AG09319 (cell line): ENCODE data around the gene KLK12.

ENCODE experiments used
- DNase-seq: peaks from one replicate; pipeline ENCODE4 v3.0.0-alpha.2; 2010; ENCODE audit warnings: low read depth; ENCODE audit errors: extremely low read depth
- CTCF ChIP-seq: IDR thresholded peaks from 2 replicates; pipeline ENCODE4 v1.5.1; 2011; ENCODE audit warnings: low read depth, mild to moderate bottlenecking, inconsistent platforms, low read length, moderate library complexity

The KLK12 gene

GRCh38 chr19:51024924-51025323, 9.9 kb downstream of the KLK12 start:
- DNase-seq = no peak
- no peak for TF ChIP-seq CTCF

- TF ChIP-seq CTCF = no peak
- no peak for DNase-seq
Observed at GRCh38 chr19:51023946-51024345, 10.9 kb downstream of the KLK12 start.

GRCh38 chr19:51022526-51022925, 12.3 kb downstream of the KLK12 start:
- no peak for DNase-seq
- no peak for TF ChIP-seq CTCF

DNA sequence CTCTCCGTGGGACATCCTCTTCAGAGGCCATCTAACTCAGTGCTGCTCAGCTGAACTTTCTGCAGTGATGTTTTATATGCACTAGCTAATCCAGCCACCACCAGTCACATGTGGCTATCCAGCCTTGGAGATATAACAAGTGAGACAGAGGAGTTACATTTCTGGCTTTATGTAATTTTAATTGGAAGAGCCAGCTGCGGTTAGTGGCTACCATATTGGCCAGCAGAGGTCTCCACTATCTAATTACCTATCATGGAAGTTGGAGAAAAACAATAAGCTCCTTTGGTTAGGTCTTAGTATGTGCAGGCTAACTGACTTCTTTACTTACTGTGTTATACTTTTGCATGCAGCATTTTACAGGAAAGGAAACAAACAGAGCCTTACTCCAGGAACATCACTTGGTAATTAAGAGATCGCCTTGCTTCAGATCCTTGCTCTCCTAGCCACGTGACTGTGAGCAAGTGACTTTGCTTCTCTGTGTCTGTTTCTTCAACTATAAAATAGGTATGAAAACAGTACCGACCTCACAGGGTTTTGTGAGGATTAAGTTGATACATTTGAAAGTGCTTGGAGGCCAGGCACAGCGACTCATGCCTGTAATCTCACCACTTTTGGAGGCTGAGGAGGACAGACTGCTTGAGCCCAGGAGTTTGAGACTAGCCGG, 13.7 kb downstream of the KLK12 start:
- peak; percentile 48 for TF ChIP-seq CTCF
- DNase-seq = no peak

- TF ChIP-seq CTCF = no peak
- no peak for DNase-seq
Observed at GRCh38 chr19:51019544-51019925, 15.3 kb downstream of the KLK12 start, which contains the start of gene KLK10. Gene KLK10, minus strand, starts transcription at chr19:51019709. Its CDS starts 579 bp downstream, at chr19:51019130.

GRCh38 chr19:51018745-51019543, 15.9 kb downstream of the KLK12 start:
- no peak for TF ChIP-seq CTCF
- no peak for DNase-seq
